Body of pancreas (tissue), 4 donors: Measurements from ENCODE around the gene LEUTX.

Experiments used
- CTCF ChIP-seq, 7 experiments: fragments of 450-650 bp in 4 of 7; fragments of 200-600 bp in 3 of 7; sonication (generic) in 3 of 7; IDR thresholded peaks; one replicate each; pipeline ENCODE4 v1.5.1; 2016 to 2019; ENCODE audit warnings: antibody characterized with exemption in 7 of 7
- POLR2A ChIP-seq, 3 donors: fragments of 450-650 bp; IDR thresholded peaks; one replicate each; pipeline ENCODE4 v1.6.1; 2016; ENCODE audit warnings: antibody characterized with exemption in 3 of 3, mild to moderate bottlenecking in 2 of 3

DNA sequence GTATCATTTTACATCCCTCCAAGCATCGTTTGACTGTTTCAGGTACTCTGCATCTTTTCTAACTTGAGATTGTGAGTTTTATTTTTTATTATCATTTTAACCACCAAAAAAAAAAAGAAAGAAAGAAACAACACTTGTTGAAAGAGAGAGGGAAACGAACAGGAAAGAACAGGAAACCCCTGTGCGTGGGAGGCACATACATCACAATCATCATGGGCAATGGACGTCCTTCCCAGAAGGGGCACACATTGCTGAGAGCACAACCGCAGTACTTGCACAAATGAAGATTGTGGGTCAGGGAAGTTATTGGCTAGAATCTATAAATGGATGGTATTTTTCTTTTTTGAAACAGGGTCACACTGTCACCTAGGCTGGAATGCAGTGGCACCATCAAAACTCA is 42.6 kb upstream of the LEUTX start:
- TF ChIP-seq POLR2A (IDR thresholded peaks at IDR 0.05) (no peak), CTCF (IDR thresholded peaks at IDR 0.05) (no peak)
